Measurements from ENCODE around the gene DENND1A. TPM values are rescaled to one million over a fixed set of nuclear protein-coding genes. Genes with fewer than 3 reads are reported as not detected.
"Not testable (repeated sequence)": the region's sequence is repeated elsewhere in the genome, so short reads cannot be mapped to it uniquely, and the experiment has no call there.

DENND1A gene
- total and polyA plus RNA-seq, 2 of the 13 experiments (the other 11 are each of a cell fraction or from before 2014, with no cell fraction given) = 14.8 to 30.1 TPM

DNA sequence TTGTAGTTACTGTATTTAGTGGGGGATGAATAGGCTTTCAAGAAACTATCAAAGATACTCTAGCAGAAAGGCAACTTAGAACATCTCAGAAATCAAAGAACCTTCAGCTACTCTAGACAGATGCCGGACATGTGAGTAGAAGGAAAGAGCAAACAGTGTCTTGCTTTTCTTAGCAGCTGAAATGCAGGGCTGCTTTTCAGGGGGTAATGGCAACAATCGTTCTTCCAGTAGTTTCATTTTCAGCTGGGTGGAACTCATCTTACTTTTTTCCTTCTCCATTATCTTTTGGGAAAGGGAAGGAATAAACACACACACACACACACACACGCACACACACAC, 292.4 kb downstream of the DENND1A start (continued):
- TF ChIP-seq, protein P1, sequence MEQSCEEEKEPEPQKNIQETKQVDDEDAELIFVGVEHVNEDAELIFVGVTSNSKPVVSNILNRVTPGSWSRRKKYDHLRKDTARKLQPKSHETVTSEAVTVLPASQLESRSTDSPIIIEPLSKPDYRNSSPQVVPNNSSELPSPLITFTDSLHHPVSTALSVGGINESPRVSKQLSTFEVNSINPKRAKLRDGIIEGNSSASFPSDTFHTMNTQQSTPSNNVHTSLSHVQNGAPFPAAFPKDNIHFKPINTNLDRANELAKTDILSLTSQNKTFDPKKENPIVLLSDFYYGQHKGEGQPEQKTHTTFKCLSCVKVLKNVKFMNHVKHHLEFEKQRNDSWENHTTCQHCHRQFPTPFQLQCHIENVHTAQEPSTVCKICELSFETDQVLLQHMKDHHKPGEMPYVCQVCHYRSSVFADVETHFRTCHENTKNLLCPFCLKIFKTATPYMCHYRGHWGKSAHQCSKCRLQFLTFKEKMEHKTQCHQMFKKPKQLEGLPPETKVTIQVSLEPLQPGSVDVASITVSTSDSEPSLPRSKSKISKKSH (CRISPR knock-in tag; IDR thresholded peaks at IDR 0.05; ENCODE audit: borderline replicate concordance) = no peak
- no peak for TF ChIP-seq KDM6A (CRISPR knock-in tag; IDR thresholded peaks at IDR 0.05; ENCODE audit: low read depth)
- TF ChIP-seq, protein P2, sequence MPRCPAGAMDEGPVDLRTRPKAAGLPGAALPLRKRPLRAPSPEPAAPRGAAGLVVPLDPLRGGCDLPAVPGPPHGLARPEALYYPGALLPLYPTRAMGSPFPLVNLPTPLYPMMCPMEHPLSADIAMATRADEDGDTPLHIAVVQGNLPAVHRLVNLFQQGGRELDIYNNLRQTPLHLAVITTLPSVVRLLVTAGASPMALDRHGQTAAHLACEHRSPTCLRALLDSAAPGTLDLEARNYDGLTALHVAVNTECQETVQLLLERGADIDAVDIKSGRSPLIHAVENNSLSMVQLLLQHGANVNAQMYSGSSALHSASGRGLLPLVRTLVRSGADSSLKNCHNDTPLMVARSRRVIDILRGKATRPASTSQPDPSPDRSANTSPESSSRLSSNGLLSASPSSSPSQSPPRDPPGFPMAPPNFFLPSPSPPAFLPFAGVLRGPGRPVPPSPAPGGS (CRISPR knock-in tag; IDR thresholded peaks at IDR 0.05) = no peak
- no peak for TF ChIP-seq SRSF4 (IDR thresholded peaks at IDR 0.05; ENCODE audit: low read depth, low read length, poor library complexity, severe bottlenecking)
- TF ChIP-seq ZNF30 (CRISPR knock-in tag; IDR thresholded peaks at IDR 0.05) = no peak
- TF ChIP-seq ZNF598 (CRISPR knock-in tag; IDR thresholded peaks at IDR 0.05; ENCODE audit: borderline replicate concordance) = no peak

DNA sequence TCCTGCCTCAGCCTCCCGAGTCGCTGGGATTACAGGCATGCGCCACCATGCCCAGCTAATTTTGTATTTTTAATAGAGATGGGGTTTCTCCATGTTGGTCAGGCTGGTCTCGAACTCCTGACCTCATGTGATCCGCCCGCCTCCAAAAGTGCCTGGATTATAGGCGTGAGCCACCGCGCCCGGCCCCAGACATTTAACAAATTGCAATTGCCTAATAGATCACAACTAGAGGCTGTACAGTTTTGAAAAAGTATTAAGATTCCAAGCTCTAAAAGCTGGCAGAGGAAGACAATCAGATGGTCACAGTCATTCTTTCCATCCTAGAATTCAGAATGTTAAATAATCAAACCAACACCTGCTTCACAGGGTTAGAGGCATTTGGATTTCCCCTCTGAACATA, 293.1 kb downstream of the DENND1A start:
- CTCF ChIA-PET (ENCODE audit: low intra/inter-chr PET ratio, low total read pairs); FAIRE-seq: not testable (repeated sequence)
- WGBS (ENCODE audit: low lambda C conversion rate) = 96% methylated on average over 10 of the region's 10 CpGs

More for the DNA sequence above, 293.1 kb downstream of the DENND1A start:
- BruUV-seq (replicated peaks); H2AFZ ChIP-seq (ENCODE audit: low read length); H3K27me3 ChIP-seq (ENCODE audit: control insufficient read depth in 1 of 2, insufficient read depth in 2 of 2, low read length in 2 of 2); ATAC-seq; H3K79me2 ChIP-seq (ENCODE audit: insufficient read depth, low read length); H3K9me3 ChIP-seq (ENCODE audit: low read length); H3K27ac ChIP-seq (ENCODE audit: extremely low read length, insufficient read depth, low read length); H3K4me3 ChIP-seq (replicated peaks in 1 of 3; ENCODE audit: insufficient read depth in 1 of 3, low read depth in 2 of 3, low read length in 3 of 3); DNase-seq (ENCODE audit: low spot score); POLR2A ChIA-PET; H3K4me2 ChIP-seq (ENCODE audit: low read depth, low read length); H3K36me3 ChIP-seq (replicated peaks in 1 of 2; ENCODE audit: control insufficient read depth in 1 of 2, insufficient read depth in 2 of 2, low read length in 2 of 2); intact Hi-C loops (cut with micrococcal nuclease; ENCODE audit: unreplicated experiment); H3K9ac ChIP-seq (ENCODE audit: insufficient read depth, low read depth, low read length); in situ Hi-C loops (cut with HindIII; ENCODE audit: extremely low pct_ligation_motif_present, low pct_unique_long_range_greater_than_20kb); H4K20me1 ChIP-seq (ENCODE audit: insufficient read depth, low read length): not testable (repeated sequence)
- peaks cover 15% of the 10 kb centered on the region for H3K4me1 ChIP-seq (ENCODE audit: insufficient read depth, low read length)
